ENCODE data around the gene DSC3.

DNA sequence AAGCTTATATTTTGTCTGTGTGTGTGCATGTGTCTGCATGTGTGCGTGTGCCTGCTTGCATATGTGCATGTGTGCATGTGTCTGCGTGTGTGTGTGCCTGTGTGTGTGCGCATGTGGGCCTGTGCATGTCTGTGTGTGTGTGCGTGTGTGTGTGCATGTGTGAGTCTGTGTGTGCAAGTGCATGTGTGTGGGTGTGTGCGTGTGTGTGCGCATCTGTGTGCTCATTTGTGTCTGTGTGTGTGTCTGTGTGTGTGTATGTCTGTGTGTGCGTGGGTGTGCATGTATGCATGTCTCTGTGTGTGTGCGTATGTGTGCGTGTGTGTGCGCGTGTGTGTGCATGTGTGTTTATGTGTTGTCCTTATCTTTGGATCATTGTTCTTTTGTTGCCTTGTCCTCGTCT, 56.8 kb downstream of the DSC3 start:
- TF ChIP-seq, protein P1, sequence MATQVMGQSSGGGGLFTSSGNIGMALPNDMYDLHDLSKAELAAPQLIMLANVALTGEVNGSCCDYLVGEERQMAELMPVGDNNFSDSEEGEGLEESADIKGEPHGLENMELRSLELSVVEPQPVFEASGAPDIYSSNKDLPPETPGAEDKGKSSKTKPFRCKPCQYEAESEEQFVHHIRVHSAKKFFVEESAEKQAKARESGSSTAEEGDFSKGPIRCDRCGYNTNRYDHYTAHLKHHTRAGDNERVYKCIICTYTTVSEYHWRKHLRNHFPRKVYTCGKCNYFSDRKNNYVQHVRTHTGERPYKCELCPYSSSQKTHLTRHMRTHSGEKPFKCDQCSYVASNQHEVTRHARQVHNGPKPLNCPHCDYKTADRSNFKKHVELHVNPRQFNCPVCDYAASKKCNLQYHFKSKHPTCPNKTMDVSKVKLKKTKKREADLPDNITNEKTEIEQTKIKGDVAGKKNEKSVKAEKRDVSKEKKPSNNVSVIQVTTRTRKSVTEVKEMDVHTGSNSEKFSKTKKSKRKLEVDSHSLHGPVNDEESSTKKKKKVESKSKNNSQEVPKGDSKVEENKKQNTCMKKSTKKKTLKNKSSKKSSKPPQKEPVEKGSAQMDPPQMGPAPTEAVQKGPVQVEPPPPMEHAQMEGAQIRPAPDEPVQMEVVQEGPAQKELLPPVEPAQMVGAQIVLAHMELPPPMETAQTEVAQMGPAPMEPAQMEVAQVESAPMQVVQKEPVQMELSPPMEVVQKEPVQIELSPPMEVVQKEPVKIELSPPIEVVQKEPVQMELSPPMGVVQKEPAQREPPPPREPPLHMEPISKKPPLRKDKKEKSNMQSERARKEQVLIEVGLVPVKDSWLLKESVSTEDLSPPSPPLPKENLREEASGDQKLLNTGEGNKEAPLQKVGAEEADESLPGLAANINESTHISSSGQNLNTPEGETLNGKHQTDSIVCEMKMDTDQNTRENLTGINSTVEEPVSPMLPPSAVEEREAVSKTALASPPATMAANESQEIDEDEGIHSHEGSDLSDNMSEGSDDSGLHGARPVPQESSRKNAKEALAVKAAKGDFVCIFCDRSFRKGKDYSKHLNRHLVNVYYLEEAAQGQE (IDR thresholded peaks at IDR 0.05; ENCODE audit: insufficient read depth in 1 of 2, low read depth in 2 of 2, low read length in 2 of 2) = no peak
- no peak for TF ChIP-seq POLR2AphosphoS5 (IDR thresholded peaks at IDR 0.05; ENCODE audit: low read depth, low read length)

All from PFSK-1 (cell line).